GM19468 (cell line): Measurements from ENCODE around the gene ENO4.
A peak's percentile ranks its signal among the peaks of the same experiment; 100 is the strongest.

ENCODE experiments used
- ATAC-seq: cut with Tn5 transposase; IDR thresholded peaks from one replicate; pipeline ENCODE4 v1.9.1; 2021; ENCODE audit warnings: mild to moderate bottlenecking, moderate library complexity, moderate number of reproducible peaks; ENCODE audit not compliant: unreplicated experiment; ENCODE audit errors: extremely low read depth

The ENO4 gene

GRCh38 chr10:116828116-116828515 lies 21.2 kb upstream of the ENO4 start:
- no peak for ATAC-seq

GRCh38 chr10:116829711-116830110 lies 19.6 kb upstream of the ENO4 start:
- no peak for ATAC-seq

DNA sequence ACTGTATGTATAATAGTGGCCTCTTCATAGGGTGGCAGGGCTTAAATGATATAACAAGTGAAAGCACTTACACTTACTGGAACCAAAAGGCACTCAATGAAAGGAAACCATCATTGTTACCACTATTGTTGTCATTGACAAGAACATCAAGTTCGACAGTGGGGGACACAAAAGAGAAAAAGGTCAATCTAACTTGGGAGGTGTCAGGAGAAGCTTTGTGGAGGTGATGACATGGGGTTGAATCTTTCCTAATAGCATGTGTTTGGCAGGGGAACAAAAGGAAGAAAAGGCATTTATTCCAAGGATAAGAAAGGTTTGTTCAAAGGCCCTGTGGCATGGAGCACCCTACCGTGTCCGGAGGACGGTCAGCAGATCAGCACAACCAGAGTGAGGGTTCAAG lies 18.2 kb upstream of the ENO4 start:
- no peak for ATAC-seq

- no peak for ATAC-seq
Measured at GRCh38 chr10:116831790-116832189, 17.5 kb upstream of the ENO4 start.

DNA sequence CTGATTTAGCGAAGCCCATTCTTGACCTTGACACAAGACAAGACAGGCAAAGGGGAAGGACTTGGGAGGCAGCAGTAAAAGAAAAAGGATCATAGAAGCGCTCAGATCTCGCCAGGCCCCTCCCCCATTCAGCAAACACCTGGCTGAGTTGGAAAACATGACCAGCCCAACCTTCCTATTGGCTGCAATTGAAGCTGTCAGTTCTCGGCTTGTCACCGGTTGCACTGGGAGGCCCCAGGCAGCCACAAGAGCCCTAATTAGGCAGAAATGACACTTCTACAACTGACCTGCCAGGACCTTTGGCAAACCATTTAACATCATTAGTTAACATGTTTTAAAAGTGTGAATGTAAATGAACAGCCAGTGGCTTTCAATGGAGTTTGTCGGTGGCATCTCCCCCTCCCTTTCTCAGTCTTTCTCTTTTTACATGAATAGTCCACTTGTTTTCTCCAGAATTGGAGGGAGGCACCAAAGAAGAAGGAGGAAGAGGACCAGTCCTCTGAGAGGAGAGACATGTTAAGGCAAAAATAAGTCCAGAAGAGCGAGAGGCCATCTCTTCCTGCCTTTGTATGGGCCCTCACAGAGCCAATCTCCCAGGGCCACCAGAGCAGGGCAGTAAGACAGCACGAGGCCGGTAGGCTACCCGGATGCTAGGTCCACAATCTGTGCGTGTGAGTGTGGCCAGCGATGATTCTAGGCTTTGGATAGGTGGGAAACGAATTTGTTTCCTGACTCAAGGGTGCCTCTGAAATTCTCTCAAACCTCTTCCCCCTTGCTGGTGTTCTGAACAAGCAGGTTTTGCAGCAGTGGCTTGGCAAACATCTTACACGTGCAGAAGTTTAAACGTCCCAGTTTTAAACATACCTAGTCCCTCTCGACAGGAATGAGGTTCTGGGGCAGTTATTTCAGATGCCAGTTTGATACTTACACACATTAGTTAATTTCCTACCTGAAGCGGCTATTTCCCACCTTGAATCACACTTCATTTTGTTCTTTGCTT lies 15.0 kb upstream of the ENO4 start:
- ATAC-seq, result no peak

DNA sequence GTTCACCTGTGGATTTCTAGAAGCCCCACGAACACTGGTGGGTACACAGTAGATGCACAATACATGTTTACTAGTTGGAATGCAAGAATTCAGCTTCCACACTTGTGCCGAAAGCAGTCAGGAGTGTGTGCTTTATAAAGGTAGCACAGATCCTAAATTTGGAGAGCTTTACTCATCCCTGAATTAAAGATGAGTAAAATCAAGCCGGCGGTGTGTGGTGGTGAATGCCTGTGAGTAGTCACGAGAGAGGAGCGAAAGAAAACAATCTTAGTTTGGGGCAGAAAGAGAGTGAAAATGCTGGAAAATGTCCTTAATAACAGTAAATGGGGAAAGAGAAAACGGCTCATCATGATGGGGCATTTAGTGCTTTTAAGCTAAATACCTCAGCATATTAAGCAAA lies 13.6 kb upstream of the ENO4 start:
- no peak for ATAC-seq

GRCh38 chr10:116836083-116836482 lies 13.2 kb upstream of the ENO4 start:
- ATAC-seq, result no peak

GRCh38 chr10:116836902-116837523 lies 12.3 kb upstream of the ENO4 start:
- no peak for ATAC-seq

DNA sequence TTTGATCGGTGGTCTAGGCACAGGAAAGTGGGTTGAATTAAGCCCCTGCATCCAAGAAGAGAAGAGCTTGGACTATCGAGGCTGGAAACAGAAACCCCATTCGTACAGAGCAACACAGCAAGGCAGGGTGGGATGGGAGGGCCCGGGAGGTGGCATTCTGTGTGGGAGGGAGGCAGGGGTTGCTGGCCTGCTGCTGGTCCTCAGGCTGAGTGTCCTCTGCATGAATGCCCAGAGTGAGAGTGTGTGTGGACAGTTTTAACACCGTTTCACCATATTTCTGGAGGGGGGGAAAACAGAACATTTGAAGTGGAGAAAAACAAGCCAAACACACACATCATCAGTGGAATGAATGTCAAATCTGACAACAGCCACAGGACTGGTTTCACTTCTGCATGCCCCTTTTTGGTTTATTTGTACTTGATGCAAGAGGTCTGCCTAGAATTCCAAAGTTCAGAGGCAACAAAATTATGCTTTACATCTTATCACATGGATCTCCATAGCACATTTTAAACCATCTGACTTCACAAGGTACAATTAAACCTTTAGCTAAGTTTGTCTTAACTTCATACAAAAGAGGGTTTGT lies 11.1 kb upstream of the ENO4 start:
- no peak for ATAC-seq

GRCh38 chr10:116840389-116841075 lies 8.8 kb upstream of the ENO4 start:
- no peak for ATAC-seq

- ATAC-seq, result no peak
Measured at GRCh38 chr10:116845823-116846222, 3.5 kb upstream of the ENO4 start.

DNA sequence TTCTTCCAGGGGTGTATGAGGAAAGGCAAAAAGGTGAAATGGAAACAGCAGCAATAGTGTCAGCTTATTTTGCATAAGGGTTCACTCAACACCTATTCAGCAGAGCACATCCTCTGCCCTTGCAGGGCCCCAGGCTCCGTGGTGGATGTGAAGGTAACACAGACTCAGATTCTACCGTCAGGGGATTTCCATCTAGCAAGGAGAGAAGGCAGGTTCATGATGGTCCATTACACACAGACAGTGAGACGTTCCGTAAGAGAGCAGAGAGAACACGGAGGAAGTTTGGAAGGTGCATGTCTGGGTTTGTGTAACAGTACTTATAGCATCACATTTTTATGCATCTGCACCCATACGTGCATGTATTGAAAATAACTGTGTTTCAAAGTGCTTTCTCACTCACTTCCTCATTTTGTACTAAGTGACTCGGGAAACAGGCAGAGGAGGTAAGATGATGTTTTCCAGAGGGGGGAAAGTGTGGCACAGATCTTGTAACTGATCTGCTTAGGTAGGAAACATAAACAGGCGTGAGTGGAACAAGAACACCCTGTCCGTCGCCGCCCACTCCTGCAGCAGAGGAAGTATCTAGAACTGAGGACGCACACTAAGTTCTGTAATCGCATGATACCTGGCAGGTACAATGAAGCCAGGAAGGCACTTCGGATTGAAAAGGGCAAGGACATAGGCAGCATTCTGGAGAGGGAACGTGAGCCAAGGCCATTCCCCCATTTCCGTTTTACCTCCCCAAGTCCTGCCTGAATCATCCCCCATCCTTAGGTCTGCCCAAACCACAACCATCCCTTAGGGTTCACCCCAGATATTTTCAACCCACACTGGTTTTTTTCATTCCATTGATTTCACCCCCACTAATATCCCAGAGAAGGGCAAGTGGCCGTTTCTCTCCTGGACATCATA lies 1.0 kb upstream of the ENO4 start:
- ATAC-seq, result peak; percentile 86

DNA sequence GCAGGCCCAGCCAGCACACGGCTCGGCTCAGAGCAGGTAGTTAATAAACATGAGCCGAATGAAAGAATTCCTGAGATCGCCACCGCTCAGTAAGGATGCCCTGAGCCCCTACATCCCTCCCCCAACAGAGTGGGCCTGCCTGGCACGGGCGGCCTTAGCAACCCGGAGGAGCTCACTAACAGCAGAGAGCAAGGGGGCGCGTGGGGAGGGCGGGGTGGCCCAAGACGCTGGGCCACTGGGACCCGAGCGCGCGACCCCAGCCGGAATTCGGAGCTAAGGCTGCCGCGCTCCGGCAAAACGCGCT lies 403 bp upstream of the ENO4 start:
- no peak for ATAC-seq

DNA sequence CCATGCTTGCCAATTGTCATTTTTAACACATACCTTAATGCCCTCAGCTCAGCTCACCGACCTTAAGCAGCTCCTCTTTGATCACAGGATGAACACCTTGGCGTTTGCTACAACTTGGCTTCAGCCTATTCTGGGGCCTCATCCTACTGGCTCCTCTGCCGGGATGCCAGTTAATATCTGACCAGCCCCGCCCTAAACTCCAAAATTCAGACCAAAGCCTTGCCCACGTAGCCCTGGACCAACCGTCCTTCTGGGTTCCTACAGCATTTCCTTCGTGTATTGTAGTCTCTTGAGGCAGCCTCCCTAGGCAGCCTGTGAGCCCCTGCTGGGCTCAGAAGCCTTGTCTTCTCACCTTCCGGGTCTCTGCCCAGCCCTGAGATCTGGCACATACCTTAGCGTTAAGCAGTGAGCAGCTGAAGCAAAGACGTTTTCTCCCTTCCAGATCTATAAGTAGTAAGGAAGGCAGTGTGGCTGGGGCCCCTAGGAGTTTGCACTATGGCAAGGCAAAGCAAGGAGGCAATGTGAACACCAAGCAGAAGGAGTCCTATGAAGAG lies 836 bp downstream of the ENO4 start:
- no peak for ATAC-seq

DNA sequence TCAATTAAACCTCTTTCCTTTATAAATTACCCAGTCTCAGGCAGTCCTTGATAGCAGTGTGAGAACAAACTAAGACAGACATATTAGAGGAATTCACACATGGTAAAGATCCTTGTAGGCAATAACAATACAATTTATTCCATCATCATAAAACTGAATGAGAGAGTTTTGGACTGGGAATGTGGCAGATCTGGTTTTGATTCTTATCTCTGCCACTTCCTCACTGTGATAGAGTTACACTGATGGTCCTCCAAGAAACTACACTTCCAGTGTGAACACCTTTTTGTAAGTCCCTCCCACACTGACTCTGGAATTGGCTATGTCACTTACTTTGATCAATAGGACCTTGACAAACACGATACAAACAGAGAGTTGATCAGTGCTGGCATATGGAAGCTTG lies 2.9 kb downstream of the ENO4 start:
- no peak for ATAC-seq

GRCh38 chr10:116853287-116853686 lies 4.0 kb downstream of the ENO4 start:
- no peak for ATAC-seq

DNA sequence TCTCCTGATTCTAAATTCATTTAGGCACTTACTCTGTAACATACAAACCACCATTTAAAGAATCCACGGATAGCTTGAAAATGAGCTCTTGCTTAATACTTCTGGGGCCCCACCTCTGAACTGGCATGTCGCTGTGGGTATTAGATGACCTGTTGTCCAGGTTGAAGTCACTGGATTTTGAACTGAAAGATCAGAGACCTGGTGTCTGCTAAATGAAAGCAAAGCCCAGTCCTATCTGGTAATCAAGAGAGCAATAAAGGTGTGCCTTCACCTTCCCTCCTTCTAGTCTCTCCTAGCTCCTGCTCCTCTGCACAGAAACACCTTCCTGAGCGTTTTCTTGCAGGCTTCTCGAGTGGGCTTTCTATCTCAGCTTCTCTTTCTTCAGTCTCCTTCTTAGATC lies 4.4 kb downstream of the ENO4 start:
- no peak for ATAC-seq

GRCh38 chr10:116857156-116857555 lies 7.9 kb downstream of the ENO4 start:
- ATAC-seq, result no peak

DNA sequence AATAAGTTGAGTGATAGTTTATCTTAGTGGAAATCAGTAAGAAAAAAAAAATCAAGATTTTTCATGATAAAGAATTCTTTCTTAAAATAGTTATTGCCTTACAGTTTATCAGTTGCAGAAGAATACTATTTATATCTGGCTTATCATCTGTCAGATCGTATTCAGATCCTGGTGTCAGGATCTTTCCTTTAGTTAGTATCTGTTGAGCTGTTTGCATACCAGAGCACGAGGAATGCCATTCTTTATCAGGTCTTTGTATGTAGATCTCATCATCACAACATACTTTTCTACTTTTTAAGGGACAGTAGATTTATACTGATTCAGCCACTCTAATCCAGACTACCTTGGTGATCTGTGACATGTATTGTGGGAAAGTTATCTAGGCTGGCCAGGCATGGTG lies 12.5 kb downstream of the ENO4 start:
- no peak for ATAC-seq

DNA sequence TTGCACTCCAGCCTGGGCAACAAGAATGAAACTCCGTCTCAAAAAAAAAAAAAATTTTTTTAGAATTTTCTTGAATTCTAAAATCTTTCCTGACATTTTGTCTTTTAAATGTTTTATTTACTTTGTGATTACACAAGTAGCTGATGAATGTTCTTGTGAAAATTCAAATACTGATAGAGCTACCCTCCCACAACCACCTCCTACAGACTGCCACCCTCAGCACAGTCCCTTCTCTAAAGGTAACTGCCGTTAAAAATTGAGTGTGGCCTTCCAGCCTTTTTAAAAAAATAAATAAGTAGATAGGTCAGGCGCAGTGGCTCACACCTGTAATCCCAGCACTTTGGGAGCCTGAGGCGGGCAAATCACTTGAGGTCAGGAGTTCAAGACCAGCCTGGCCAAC lies 15.1 kb downstream of the ENO4 start:
- no peak for ATAC-seq
